ENCODE measurements around the gene PXDN.

The PXDN gene

DNA sequence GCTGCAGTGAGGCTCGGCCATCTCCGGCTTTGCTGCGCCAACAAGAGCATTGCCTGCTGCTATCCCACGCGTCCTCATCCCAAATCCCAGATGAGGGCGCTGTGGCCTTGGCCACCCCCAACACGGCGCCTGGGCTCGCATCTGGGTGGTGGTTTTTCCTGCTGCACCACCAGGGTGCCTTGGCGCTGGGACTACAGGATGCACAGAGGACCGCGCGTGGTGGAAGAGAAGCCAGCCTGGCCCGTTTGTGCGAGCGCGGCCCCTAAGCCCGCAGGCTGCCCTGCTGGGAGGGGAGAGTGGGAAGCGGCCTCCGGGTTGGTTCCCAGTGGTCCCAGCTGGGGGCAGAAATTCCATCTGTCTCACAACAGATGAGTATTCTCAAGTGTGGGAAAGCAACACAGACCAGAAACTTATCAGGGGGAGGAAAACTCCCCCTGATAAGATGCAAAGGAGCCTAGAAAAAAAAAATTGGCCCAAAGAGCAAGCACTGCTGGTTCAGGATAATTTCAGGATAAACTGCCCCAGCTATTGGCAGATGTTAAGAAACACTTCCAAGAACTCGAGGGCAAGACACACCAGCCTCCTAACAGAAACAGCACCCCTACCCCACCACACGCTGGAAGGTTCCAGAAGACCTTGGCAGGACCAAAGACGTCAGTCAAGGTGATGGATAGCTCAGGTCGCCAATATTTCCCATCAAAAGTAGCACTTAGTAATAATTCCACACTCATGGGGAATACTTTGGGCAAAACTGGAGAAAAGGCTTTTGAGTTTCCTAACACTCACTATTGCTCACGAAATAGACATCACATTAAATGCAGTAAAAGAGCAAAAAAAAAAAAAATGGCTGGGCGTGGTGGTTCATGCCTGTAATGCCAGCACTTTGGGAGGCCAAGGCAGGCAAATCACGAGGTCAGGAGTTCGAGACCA is 152.1 kb downstream of the PXDN start:
- H3K27ac ChIP-seq = peak overlapping the region; percentile 40; the same call in 1 of the 2 replicates
- TF ChIP-seq, protein P1, sequence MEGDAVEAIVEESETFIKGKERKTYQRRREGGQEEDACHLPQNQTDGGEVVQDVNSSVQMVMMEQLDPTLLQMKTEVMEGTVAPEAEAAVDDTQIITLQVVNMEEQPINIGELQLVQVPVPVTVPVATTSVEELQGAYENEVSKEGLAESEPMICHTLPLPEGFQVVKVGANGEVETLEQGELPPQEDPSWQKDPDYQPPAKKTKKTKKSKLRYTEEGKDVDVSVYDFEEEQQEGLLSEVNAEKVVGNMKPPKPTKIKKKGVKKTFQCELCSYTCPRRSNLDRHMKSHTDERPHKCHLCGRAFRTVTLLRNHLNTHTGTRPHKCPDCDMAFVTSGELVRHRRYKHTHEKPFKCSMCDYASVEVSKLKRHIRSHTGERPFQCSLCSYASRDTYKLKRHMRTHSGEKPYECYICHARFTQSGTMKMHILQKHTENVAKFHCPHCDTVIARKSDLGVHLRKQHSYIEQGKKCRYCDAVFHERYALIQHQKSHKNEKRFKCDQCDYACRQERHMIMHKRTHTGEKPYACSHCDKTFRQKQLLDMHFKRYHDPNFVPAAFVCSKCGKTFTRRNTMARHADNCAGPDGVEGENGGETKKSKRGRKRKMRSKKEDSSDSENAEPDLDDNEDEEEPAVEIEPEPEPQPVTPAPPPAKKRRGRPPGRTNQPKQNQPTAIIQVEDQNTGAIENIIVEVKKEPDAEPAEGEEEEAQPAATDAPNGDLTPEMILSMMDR (conservative IDR thresholded peaks at IDR 0.05) = peak; percentile 70

DNA sequence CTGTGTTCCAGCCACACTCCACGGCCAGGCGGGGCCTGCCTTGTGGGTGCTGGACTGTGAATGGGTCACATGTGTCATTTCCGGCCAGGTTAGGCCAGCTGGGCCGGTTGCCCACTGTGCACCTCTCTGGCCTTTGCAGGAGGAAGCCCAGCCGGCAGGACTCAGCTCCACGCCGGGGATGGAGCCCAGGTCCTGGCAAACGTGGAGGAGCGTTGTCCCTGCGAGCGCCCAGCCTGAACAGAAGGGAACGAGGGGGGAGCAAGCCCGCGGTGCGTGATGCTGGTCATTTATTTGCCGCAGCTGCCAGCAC is 152.9 kb downstream of the PXDN start:
- peak overlapping the region; percentile 40 for H3K27ac ChIP-seq
- TF ChIP-seq, protein P1 (conservative IDR thresholded peaks at IDR 0.05) = no peak

DNA sequence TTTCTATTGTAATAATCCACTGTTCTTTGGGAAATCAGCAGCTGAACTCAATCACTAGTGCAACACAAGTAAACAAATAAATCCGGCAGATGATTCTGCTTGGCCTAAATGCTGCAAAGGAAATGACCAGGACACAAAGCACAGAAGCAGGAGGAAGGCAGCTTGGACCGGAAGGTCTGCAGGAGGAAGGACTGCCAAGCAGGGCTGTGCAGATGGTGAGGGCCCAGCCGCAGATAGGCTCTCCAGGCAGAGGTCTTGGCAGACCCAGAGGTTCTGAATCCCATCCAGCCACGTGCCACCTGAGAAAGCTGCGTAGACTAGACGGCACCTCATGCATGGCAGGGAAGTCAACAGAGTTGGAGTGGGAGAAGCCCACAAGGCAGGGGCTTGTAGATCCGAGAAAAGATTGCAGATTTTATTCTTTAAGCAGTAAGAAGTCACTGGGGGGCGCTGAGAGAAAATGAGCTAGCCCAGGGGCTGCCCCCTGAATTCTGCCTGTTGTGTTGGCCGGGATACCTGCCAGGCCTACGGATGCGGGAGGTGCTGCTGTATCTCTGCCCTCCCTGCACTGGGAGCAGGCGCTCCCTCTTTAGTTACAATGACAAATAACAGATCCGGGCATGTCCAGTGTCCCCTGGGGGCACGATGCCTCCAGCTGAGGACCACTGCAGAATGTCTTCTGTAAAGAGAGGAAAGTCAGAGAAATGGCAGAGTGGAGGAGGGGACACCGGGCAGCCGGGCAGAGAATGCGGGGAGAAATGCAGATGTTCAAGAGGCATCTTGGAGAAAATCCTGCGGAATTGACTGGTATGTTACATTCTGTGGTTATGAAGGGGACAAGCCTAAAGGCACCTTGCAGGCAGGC is 153.5 kb downstream of the PXDN start:
- H3K27ac ChIP-seq = peak overlapping the region; percentile 40
- TF ChIP-seq, protein P1 (conservative IDR thresholded peaks at IDR 0.05) = no peak

DNA sequence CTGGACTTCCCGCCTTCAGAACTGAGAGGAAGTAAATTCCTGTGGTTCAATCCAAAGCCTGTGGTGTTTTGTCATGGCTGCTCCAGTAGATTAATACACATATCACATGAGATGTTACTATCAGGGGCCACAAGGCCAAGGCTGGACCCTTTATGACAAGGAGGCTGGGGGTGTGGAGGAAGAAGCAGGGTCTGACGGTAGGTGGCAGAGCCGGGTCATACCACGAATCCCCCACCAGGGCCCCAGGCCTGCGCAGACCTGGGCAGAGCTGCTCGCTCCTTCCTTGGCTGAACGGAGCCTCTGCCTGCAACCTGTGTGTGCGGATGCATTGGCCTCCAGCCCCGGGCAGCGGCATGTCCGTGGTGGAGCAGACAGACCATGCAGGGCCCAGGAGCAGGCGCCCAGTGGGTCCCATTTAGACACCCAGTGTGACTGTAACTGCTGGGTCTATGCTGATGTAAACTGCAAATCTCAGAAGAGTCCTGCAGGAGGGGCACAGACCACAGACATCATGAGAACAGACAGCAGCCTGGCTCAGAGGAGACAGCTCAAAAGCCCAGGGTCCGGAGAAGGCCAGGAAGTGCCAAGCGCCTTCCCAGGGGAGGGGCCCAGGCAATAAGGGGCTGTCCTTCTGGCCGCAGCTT is 155.2 kb downstream of the PXDN start:
- no peak overlapping the region for H3K27ac ChIP-seq
- TF ChIP-seq, protein P1 (conservative IDR thresholded peaks at IDR 0.05) = 0 out of 2 replicates have a peak, but pooled peaks have one; percentile 14

DNA sequence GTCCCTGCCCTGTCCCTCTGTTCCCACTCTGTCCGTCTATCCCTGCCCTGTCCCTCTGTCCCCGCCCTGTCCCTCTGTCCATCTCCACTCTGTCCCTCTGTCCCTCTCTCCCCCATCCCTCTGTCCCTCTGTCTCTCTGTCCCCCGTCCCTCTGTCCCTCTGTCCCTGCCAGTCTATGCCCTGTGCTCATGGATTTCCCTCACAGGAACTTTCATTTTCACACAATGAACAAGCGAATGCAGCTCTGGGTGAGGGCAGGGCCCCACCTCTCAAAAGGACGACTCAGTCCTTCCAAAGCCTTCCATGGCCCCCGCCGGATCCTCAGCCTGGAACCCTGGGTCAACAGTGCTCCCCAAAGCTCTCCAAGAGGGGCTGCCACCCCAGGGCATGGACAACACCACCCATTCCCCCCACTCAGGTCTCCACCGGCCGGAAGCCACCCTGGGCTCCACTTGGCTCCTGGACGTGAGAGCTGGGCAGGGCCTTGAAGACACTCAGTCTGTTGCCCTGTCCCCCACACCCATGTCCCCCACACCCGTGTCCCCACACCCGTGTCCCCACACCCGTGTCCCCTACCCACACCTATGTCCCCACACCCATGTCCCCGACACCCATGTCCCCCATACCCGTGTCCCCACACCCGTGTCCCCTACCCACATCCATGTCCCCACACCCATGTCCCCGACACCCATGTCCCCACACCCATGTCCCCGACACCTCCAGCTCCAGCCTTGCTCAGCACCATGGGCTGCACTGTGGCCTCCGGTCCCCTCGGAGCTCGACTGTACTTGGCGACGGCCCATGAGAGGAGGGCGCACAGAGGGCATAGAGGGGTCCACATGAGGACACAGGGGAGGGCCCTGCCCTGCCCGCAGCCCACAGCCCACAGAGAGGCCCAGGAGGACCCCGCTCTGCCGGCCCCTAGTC is 156.0 kb downstream of the PXDN start:
- H3K27ac ChIP-seq = no peak overlapping the region
- TF ChIP-seq, protein P1 (conservative IDR thresholded peaks at IDR 0.05) = no peak

DNA sequence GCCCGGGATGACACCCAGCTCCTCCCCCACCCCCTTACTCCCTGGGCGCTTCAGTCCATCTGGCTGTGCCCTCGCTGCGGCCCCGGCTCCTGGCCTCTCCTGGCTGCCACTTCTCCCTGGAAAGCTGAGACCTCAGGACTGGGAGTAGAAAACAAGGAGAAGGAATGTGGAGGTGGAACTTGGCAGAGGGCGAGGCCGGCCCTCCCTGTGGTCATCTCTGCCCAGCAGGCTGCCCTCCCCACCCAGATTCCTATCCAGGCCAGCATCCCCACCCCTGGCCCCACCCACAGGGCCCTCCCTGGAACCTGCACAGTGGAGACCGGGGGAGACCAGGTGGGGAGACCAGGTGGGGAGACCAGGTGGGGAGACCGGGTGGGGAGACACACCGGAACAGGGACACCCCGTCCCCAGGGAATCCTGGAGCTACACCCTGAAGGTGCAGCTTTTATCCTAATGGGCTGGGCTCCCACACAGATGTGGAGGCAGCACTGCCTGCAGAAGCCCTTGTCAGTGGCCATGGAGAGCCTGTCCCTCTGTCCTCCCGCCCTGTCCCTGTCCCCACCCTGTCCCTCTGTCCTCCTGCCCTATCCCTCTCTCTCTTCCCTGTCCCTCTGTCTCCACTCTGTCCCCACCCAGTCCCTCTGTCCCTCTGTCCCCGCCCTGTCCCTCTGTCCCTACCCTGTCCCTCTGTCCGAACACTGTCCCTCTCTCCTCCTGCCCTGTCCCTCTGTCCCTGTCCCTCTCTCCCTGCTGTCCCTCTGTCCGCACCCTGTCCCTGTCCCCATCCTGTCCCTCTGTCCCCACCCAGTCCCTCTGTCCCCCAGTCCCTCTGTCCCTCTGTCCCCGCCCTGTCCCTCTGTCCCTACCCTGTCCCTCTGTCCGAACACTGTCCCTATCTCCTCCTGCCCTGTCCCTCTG is 157.1 kb downstream of the PXDN start:
- TF ChIP-seq, protein P1 (conservative IDR thresholded peaks at IDR 0.05) = no peak
- H3K27ac ChIP-seq = no peak overlapping the region

Measured in VCaP (cell line).